ENCODE data around the gene NRN1L.
"Not testable (repeated sequence)": the region's sequence is repeated elsewhere in the genome, so short reads cannot be mapped to it uniquely, and the experiment has no call there.

Gene NRN1L

GRCh38 chr16:67884684-67885083 lies at the start of gene NRN1L:
TSS of gene NRN1L (plus strand) at chr16:67884885. CDS start at chr16:67884904, 19 bp downstream.
- in situ Hi-C loops (cut with MboI; ENCODE audit: low sequenced_read_pairs) = no loop called here

GRCh38 chr16:67837190-67837589 lies 47.5 kb upstream of the NRN1L start:
- in situ Hi-C loops (cut with MboI; ENCODE audit: low sequenced_read_pairs) = not testable (repeated sequence)

GRCh38 chr16:67837811-67838210 lies 46.9 kb upstream of the NRN1L start:
- in situ Hi-C loops (cut with MboI; ENCODE audit: low sequenced_read_pairs) = no loop called here

GRCh38 chr16:67841198-67841815 lies 43.4 kb upstream of the NRN1L start:
- in situ Hi-C loops (cut with MboI; ENCODE audit: low sequenced_read_pairs) = no loop called here

GRCh38 chr16:67841816-67842508 lies 42.7 kb upstream of the NRN1L start, which contains the start of gene THAP11:
TSS of gene THAP11 (plus strand) at chr16:67842320. CDS start at chr16:67842555, 235 bp downstream.
- in situ Hi-C loops (cut with MboI; ENCODE audit: low sequenced_read_pairs) = no loop called here

- in situ Hi-C loops (cut with MboI; ENCODE audit: low sequenced_read_pairs) = no loop called here
Observed at GRCh38 chr16:67842509-67843342, 42.0 kb upstream of the NRN1L start.

GRCh38 chr16:67843343-67843765 lies 41.3 kb upstream of the NRN1L start:
- in situ Hi-C loops (cut with MboI; ENCODE audit: low sequenced_read_pairs) = no loop called here

- in situ Hi-C loops (cut with MboI; ENCODE audit: low sequenced_read_pairs) = no loop called here
Observed at GRCh38 chr16:67844497-67844896, 40.2 kb upstream of the NRN1L start.

GRCh38 chr16:67845291-67846062 lies 39.2 kb upstream of the NRN1L start:
- in situ Hi-C loops (cut with MboI; ENCODE audit: low sequenced_read_pairs) = no loop called here

- in situ Hi-C loops (cut with MboI; ENCODE audit: low sequenced_read_pairs) = no loop called here
Observed at GRCh38 chr16:67846063-67846319, 38.7 kb upstream of the NRN1L start.

GRCh38 chr16:67846320-67847063 lies 38.2 kb upstream of the NRN1L start, which contains the start of gene NUTF2:
TSS of gene NUTF2 (plus strand) at chr16:67846933. CDS start at chr16:67865131, 18,198 bp downstream.
- in situ Hi-C loops (cut with MboI; ENCODE audit: low sequenced_read_pairs) = no loop called here

- in situ Hi-C loops (cut with MboI; ENCODE audit: low sequenced_read_pairs) = no loop called here
Observed at GRCh38 chr16:67847064-67847861, 37.4 kb upstream of the NRN1L start, which contains the start of gene CENPT. TSS of gene CENPT (minus strand) at chr16:67847693. CDS start at chr16:67833859, 13,834 bp downstream.

GRCh38 chr16:67848118-67848517 lies 36.6 kb upstream of the NRN1L start:
- in situ Hi-C loops (cut with MboI; ENCODE audit: low sequenced_read_pairs) = no loop called here

- in situ Hi-C loops (cut with MboI; ENCODE audit: low sequenced_read_pairs) = no loop called here
Observed at GRCh38 chr16:67853670-67854069, 31.0 kb upstream of the NRN1L start.

- in situ Hi-C loops (cut with MboI; ENCODE audit: low sequenced_read_pairs) = no loop called here
Observed at GRCh38 chr16:67855789-67856188, 28.9 kb upstream of the NRN1L start.

- in situ Hi-C loops (cut with MboI; ENCODE audit: low sequenced_read_pairs) = no loop called here
Observed at GRCh38 chr16:67856927-67857546, 27.6 kb upstream of the NRN1L start.

GRCh38 chr16:67857547-67858233 lies 27.0 kb upstream of the NRN1L start:
- in situ Hi-C loops (cut with MboI; ENCODE audit: low sequenced_read_pairs) = no loop called here

- in situ Hi-C loops (cut with MboI; ENCODE audit: low sequenced_read_pairs) = no loop called here
Observed at GRCh38 chr16:67858500-67858899, 26.2 kb upstream of the NRN1L start.
